H1 (cell line): ENCODE measurements around the gene OBI1. TPM values are rescaled to one million over a fixed set of nuclear protein-coding genes. Genes with fewer than 3 reads are reported as not detected.

Source experiments
- CHD1 ChIP-seq: IDR thresholded peaks from 2 replicates; pipeline ENCODE4 v1.6.1; 2012; ENCODE audit warnings: low read depth, low read length, improper control_type of control experiment
- CTBP2 ChIP-seq: IDR thresholded peaks from 2 replicates; pipeline ENCODE4 v1.7.0; 2011; ENCODE audit warnings: borderline replicate concordance, mild to moderate bottlenecking, moderate library complexity, mixed read lengths, low read length; ENCODE audit not compliant: insufficient read depth, insufficient read length
- CTCF ChIP-seq, 3 experiments: IDR thresholded peaks; 1 replicate in 2 of 3; 2 replicates in 1 of 3; pipeline versions ENCODE4 v1.5.1 to v1.6.1; 2011; ENCODE audit warnings: low read length in 3 of 3, mild to moderate bottlenecking in 3 of 3, inconsistent platforms in 2 of 3, low read depth in 1 of 3, moderate library complexity in 1 of 3; ENCODE audit not compliant: insufficient read depth in 1 of 3; ENCODE audit errors: control extremely low read depth in 1 of 3
- EZH2 ChIP-seq: fragments of 200-600 bp; sonication (generic); IDR thresholded peaks from 2 replicates; pipeline ENCODE4 v1.7.1; 2012; ENCODE audit warnings: low read depth, mild to moderate bottlenecking, moderate library complexity, low read length, inconsistent platforms; ENCODE audit not compliant: severe bottlenecking
- KDM4A ChIP-seq: IDR thresholded peaks from one replicate; pipeline ENCODE4 v1.7.1; 2012; ENCODE audit warnings: low read depth, mild to moderate bottlenecking, moderate library complexity, low read length, inconsistent platforms; ENCODE audit not compliant: severe bottlenecking
- MAFK ChIP-seq: IDR thresholded peaks from 2 replicates; pipeline ENCODE4 v1.6.1; 2012; ENCODE audit warnings: low read depth, mild to moderate bottlenecking, improper control_type of control experiment, low read length
- POLR2A ChIP-seq, 2 experiments: IDR thresholded peaks; 1 replicate in 1 of 2; 2 replicates in 1 of 2; pipeline ENCODE4 v1.6.1; 2011; ENCODE audit warnings: low read depth in 2 of 2, low read length in 2 of 2, mild to moderate bottlenecking in 2 of 2; ENCODE audit errors: control extremely low read depth in 1 of 2
- polyA plus RNA-seq, 7 experiments: library from polyadenylated mRNA; depleted of rRNA in 3 of 7; stranded (reverse) in 5 of 7; unstranded in 2 of 7; fragments of >200 nt in 5 of 7; fragments of 200-250 nt in 2 of 7; gene quantifications; 1 replicate in 5 of 7; 2 replicates in 1 of 7; 4 replicates in 1 of 7; pipeline versions ENCODE4 v1.2.1 to v1.2.3, GENCODE V29; 2011 to 2013; ENCODE audit warnings: missing spikeins in 2 of 7, mixed read lengths in 2 of 7
- total RNA-seq: library from RNA; stranded (reverse); fragmentation: NEBNext Ultra II Directional; extraction: Animal tissue kit (Norgen Biotek cat#: 25700); gene quantifications from 2 replicates; pipeline ENCODE4 v1.2.1, GENCODE V29; 2021

The OBI1 gene
- total and polyA plus RNA-seq, 2 of the 8 experiments (the other 6 are each of a cell fraction or from before 2014, with no cell fraction given) = 7.1 to 14.3 TPM

- TF ChIP-seq CTCF (IDR thresholded peaks at IDR 0.05; ENCODE audit: control extremely low read depth in 1 of 3, insufficient read depth in 1 of 3, low read depth in 1 of 3, low read length in 3 of 3) (peak in 2 of 3 experiments; percentile 35 to 36; a peak in 3 of 4 replicates), MAFK (no peak), CHD1 (no peak), EZH2 (peak; percentile 63), CTBP2 (peak; percentile 90), KDM4A (peak; percentile 67), POLR2A (IDR thresholded peaks at IDR 0.05; ENCODE audit: control extremely low read depth in 1 of 2, low read depth in 2 of 2, low read length in 2 of 2) (no peak)
Observed at GRCh38 chr13:78604782-78605611, 54.0 kb downstream of the OBI1 start (continued).
